GM18907 (cell line): Measurements from ENCODE around the gene UBE2Q2.

ENCODE experiments used
- ATAC-seq: cut with Tn5 transposase; IDR thresholded peaks from one replicate; pipeline ENCODE4 v1.9.1; 2021; ENCODE audit warnings: mild to moderate bottlenecking, moderate library complexity; ENCODE audit not compliant: unreplicated experiment

The UBE2Q2 gene

GRCh38 chr15:75921732-75922703 is 78.8 kb downstream of the UBE2Q2 start:
- no peak for ATAC-seq

- ATAC-seq = no peak
Measured at GRCh38 chr15:75923756-75924155, 80.5 kb downstream of the UBE2Q2 start.

- no peak for ATAC-seq
Measured at GRCh38 chr15:75924576-75924975, 81.3 kb downstream of the UBE2Q2 start.

GRCh38 chr15:75925440-75925839 is 82.2 kb downstream of the UBE2Q2 start:
- ATAC-seq = no peak

GRCh38 chr15:75926931-75927330 is 83.7 kb downstream of the UBE2Q2 start:
- no peak for ATAC-seq

GRCh38 chr15:75927601-75928000 is 84.4 kb downstream of the UBE2Q2 start:
- no peak for ATAC-seq

GRCh38 chr15:75928680-75929608 is 85.7 kb downstream of the UBE2Q2 start:
- ATAC-seq = no peak

- ATAC-seq = no peak
Measured at GRCh38 chr15:75929799-75930565, 86.7 kb downstream of the UBE2Q2 start.

GRCh38 chr15:75930866-75931265 is 87.6 kb downstream of the UBE2Q2 start:
- ATAC-seq = no peak

- no peak for ATAC-seq
Measured at GRCh38 chr15:75942464-75942863, 99.2 kb downstream of the UBE2Q2 start.

GRCh38 chr15:75943246-75943645 is 100.0 kb downstream of the UBE2Q2 start:
- ATAC-seq = no peak

GRCh38 chr15:75943713-75944215 is 100.5 kb downstream of the UBE2Q2 start:
- no peak for ATAC-seq

- ATAC-seq = no peak
Measured at GRCh38 chr15:75945953-75946352, 102.7 kb downstream of the UBE2Q2 start.

GRCh38 chr15:75947092-75947491 is 103.8 kb downstream of the UBE2Q2 start:
- ATAC-seq = no peak

GRCh38 chr15:75948761-75949296 is 105.6 kb downstream of the UBE2Q2 start:
- no peak for ATAC-seq
